ENCODE data around the gene SHLD1. TPM values are rescaled to one million over a fixed set of nuclear protein-coding genes. Genes with fewer than 3 reads are reported as not detected.

SHLD1 gene
- polyA plus RNA-seq, 6 donors from 2014 or later: 14.0 to 43.9 (median 30.8) TPM

Other genes starting within 250 kb of the SHLD1 start
- 10 to 100 TPM; 39.5 to 60.5 (median 50.7) TPM for gene GPCPD1, start 139.4 kb upstream of the SHLD1 start, polyA plus RNA-seq (ENCODE audit: low read depth in 6 of 6)
- gene CHGB, start 161.1 kb downstream of the SHLD1 start, polyA plus RNA-seq (ENCODE audit: low read depth in 6 of 6): under 1 TPM in 1 of 6 donors, not detected in 5; 0.27 TPM
- 10 to 100 TPM; 12.0 to 18.5 (median 12.9) TPM for gene TRMT6, start 200.1 kb downstream of the SHLD1 start, polyA plus RNA-seq (ENCODE audit: low read depth in 6 of 6)
- 1 to 10 TPM in 4 of 6 donors, under 1 TPM in 2; 0.88 to 2.8 (median 1.4) TPM for gene MCM8, start 200.3 kb downstream of the SHLD1 start, polyA plus RNA-seq (ENCODE audit: low read depth in 6 of 6)

Measured in naive B cell (primary cell).